Measurements from ENCODE around the gene USH2A.

The USH2A gene

GRCh38 chr1:216113181-216113580, 310.1 kb downstream of the USH2A start:
- DNase-seq: no peak

GRCh38 chr1:216111842-216112241, 311.4 kb downstream of the USH2A start:
- DNase-seq: no peak

DNA sequence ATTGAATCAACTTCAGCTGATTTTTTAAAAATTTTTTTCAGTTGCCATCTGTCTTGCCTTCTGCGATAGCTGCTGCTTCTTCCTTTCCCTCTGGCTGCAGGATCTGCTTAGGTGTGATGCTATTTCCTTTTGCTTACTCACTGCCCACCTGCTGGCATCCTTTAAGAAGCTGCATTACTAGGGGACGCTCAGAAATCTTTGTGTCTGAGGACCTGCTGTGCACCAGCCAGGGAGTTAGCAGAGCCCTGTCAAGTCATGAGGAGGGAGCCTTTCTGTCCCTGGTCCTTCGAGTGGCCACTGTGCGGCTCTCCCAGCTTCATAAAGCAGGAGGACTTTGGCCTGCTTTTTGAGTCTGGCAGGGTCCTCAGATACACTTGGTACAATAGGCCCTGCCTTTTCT, 327.8 kb downstream of the USH2A start:
- no peak for DNase-seq

DNA sequence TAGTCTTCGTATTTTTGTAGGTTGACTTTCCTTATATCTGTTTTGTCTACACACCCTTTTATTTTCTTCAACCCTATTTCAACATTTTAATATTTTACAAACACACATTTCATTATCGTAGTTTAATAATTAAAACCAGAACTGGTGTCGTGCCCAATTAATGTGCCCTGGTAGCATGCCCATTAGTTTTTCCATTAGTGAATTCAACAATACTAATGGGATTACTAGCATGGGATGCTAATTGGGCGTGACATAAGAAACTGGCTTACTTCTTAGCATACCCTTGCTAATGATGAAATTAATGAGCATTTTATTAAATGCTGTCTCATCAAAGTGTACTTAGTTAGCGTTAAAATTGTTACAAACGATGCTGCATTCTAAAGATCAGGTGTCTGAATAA, 332.7 kb downstream of the USH2A start:
- no peak for DNase-seq

GRCh38 chr1:216086678-216087077, 336.6 kb downstream of the USH2A start:
- no peak for DNase-seq

DNA sequence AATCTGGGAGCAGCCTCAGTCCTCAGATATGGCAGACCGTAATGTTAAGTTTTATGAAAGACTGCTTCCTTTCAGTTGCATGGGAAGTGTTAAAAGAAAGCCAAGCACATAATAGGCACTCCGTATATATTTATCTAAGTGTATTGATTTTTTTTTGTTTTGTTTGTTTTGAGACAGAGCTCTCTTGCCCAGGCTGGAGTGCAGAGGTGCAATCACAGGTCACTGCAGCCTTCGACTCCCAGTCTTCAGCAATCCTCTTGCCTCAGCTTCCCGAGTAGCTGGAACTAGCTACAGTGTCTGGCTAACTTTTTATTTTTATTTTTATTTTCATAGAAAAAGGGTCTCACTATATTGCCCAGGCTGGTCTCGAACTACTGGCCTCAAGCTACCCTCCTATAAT, 341.8 kb downstream of the USH2A start:
- no peak for DNase-seq

GRCh38 chr1:216076751-216077150, 346.5 kb downstream of the USH2A start:
- DNase-seq: no peak

DNA sequence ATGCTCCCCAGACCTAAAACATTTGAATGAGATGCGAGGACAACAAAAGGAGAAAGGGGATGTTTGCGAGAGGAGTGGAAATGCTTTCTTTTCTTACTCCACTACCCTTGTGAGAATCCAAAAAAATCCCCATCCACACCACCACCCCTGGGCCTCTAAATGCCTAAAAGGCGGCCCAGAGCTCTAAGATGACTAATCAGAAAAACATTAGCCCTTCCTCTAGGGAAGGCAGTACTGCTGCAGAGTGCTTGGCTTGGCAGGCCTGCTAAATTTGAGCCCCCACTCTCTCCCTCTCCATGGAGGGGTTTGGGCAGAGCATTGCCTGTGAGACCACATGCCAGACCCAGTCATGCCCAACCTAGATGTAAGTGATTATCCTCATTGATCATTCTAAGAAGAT, 347.9 kb downstream of the USH2A start:
- no peak for DNase-seq

DNA sequence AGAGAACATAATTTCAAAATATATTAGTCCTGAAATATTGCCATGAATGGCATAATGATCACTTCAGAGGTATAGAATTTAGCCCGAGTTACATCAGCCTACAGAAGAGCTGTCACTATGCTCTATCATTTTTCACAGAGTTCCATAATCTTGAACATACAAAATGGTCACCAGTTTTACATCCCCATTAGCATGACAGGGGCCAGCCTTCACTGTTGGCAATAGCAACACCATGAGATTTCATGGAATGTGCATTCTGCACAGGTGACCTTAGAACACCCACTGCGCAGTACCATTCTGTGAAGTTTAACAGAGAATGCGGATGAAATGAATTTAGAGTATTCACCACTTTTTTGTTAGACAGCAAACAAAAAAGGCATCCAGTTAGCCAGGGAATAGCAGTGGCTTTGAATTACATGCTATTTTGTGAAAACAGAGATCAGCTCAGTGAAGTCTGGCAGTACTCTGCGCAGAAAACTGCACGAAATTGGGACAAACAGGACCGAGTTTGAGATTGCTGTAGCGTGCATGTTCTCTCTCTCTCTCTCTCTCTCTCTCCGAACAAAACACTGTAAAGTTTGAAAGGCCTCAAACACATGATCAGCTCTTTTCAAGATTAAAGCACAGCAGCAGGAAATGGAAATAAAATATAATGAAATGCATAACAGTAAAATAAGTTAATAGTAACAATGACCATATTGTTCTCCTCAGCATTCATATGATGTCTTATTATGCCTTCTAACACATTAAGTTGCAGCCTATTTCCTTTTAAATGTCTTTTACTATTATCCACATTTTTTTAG, 349.3 kb downstream of the USH2A start:
- no peak for DNase-seq

- DNase-seq: no peak
Observed at GRCh38 chr1:216071262-216071661, 352.0 kb downstream of the USH2A start.

GRCh38 chr1:216064643-216065042, 358.6 kb downstream of the USH2A start:
- DNase-seq: no peak

- no peak for DNase-seq
Observed at GRCh38 chr1:216057947-216058346, 365.3 kb downstream of the USH2A start.

GRCh38 chr1:216057063-216057462, 366.2 kb downstream of the USH2A start:
- DNase-seq: no peak

- DNase-seq: no peak
Observed at GRCh38 chr1:216055004-216055403, 368.2 kb downstream of the USH2A start.

- peak; percentile 58 for DNase-seq
Observed at GRCh38 chr1:216054600-216054999, 368.6 kb downstream of the USH2A start.

DNA sequence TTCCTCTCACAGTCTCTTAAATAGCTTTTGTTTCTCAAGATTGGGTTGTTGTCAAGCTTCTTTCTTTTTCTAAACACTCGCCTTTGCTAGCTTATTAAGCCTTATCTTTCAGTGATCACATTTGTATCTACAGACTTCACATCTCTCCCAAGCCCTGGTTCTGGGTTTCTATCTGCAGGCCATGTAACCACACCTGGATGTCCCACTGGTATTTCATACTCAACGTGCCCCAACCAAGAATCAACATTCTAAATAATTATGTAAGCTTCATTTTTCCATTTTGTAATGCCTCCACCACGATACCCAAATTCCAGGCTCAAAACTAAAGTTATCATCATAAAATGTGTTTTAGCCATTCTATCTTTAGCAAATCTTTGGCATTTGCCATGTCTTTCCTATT, 372.2 kb downstream of the USH2A start:
- DNase-seq: no peak

- DNase-seq: no peak
Observed at GRCh38 chr1:216049741-216050430, 373.4 kb downstream of the USH2A start.

DNA sequence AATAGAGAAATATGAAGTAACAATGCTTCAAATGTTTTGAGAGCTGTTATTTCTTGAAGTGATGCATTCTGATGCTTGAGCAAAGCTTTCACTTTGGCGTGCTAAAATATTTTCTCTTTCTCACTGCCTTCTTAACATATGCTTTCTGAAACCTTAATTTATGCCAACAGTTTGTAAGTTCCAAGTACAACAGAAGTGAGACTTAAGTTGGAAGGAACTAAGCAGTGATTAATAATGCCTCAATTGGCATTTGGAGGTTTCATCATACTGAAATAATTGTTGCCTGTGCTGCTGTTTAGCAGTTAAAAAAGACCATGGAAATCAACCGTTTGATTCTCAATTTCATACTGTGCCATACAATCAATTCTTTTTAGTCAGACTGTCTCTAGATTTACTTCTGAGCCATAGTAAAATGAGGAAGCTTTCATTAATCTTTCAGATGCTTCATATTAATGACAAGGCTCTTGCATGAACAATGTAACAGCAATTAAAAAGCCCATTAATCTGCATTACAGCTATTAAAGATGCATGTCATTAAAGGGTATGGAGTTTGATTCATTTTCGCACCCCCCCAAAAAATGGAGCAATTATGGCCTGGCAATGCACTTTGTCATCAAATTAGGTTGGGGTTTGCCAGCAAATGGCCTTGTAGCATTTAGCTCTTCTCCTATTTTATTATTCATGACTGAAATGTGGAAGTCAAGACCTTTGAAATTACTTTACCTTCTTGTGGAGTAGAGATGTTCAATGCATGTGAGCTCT, 375.3 kb downstream of the USH2A start:
- no peak for DNase-seq

GRCh38 chr1:216046336-216046735, 376.9 kb downstream of the USH2A start:
- DNase-seq: no peak

GRCh38 chr1:216045400-216045799, 377.8 kb downstream of the USH2A start:
- no peak for DNase-seq

DNA sequence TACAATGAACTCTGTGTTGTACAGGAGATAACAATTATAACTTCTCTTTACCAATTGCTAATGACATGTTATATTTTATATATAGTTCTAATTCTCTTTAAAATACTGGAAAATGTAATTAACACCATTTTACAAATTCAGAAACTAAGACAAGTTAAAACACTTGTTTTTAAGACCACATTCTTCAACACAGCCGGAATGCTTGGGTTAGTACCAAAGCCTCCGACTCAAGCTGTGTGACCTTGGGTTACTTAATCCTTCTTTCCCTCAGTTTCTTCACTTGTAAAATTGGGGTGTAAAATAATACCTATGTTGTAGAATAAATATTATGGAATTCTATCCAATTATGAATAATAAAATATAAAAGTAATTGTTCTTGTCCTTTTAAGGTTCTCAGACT, 378.7 kb downstream of the USH2A start:
- no peak for DNase-seq

DNA sequence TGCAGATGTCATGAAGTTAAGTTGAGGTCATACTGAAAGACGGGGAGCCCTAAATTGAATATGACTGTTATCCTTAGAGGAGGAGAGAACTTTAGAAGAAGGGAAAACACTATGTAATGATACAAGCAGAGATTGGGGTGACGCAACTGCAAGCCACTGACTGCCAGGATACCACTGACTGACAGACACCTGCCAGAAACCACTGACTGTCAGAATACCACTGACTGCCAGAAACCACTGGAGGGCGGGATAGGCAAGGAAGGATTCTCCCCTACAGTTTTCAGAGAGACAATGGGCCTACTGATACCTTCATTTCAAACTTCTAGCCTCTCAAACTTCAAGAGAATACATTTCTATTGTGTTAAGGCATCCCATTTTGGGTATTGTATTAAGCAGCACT, 388.7 kb downstream of the USH2A start:
- DNase-seq: peak; percentile 45

DNA sequence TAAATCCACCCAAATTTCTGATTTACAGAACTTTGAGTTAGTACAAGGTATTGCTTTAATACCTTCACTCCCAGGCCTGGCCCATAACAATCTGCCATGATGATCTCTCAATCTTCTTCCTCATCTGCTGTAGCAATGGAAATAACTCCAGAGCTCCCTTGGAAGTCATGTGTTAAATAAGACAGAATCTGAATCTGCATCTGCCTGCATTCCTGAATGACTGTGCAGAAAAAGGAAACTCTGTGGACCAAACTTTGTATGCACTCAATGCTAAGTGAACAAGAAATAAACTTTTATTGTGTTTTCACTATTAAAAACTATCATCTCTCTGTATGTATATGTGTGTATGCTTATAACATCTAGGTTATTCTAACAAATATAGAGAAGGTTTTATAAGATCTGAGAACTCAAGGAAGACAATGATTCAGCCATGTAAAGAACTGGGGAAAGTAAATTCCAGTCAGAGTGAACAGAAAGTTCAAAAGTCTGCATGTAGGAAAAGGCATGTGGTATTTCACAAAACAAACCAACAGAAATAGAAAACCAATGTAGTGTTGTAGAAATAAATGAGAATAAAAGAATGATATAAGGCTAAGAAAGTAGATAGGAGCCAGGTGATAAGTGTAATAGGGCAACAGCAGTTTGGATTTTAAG, 390.2 kb downstream of the USH2A start:
- DNase-seq: no peak
